ENCODE data around the gene LRRC71. TPM values are rescaled to one million over a fixed set of nuclear protein-coding genes. Genes with fewer than 3 reads are reported as not detected.

Gene LRRC71
- total RNA-seq, 1 donor, result 0.36 TPM

DNA sequence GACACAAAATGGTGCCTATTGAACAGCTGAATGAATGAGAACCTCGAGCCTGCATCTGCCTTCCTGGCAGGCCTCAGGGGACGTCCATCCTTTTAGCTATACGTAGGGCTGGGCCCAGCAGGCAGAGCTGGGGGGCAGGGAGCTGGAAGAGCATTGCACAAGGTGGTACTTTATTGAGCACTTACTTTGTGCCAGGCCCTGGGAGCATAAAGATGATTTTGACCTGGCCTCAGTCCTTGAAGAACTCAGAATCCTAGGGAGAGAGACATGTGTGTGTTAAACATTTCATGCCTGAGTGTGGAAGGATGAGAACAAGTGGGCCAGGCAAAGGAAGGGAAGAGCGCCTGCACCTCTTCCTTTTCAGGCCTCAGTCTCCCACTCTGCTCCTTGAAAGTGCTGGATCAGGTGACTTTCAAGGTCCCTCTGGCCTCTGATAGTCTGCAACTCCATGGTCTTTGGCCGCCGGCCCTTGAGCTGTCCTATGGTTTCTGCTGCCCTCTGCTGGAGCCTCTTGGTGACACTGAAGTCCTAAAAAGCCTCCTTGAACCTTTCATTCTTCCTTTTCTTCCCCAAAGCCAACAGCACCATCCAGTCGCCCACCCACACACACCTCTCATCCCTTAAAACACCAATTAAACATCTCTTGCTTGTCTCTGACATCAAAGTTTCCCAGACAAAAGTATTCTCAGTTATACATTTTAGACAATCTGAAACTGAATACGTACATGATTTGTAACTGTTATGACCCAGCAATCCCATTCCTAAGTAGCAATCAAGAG lies 30.4 kb upstream of the LRRC71 start:
- no peak overlapping the region for H3K4me3 ChIP-seq (ENCODE audit: insufficient read depth, low read length)
- peak overlapping the region; percentile 14 for H2AFZ ChIP-seq (ENCODE audit: low read length)
- TF ChIP-seq, protein P1, sequence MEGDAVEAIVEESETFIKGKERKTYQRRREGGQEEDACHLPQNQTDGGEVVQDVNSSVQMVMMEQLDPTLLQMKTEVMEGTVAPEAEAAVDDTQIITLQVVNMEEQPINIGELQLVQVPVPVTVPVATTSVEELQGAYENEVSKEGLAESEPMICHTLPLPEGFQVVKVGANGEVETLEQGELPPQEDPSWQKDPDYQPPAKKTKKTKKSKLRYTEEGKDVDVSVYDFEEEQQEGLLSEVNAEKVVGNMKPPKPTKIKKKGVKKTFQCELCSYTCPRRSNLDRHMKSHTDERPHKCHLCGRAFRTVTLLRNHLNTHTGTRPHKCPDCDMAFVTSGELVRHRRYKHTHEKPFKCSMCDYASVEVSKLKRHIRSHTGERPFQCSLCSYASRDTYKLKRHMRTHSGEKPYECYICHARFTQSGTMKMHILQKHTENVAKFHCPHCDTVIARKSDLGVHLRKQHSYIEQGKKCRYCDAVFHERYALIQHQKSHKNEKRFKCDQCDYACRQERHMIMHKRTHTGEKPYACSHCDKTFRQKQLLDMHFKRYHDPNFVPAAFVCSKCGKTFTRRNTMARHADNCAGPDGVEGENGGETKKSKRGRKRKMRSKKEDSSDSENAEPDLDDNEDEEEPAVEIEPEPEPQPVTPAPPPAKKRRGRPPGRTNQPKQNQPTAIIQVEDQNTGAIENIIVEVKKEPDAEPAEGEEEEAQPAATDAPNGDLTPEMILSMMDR (IDR thresholded peaks at IDR 0.05; ENCODE audit: extremely low read depth, low read depth, low read length), result peak; percentile 94
- H3K9me3 ChIP-seq (ENCODE audit: low read depth, low read length), result no peaks in the 10 kb centered on the region
- H3K27me3 ChIP-seq (ENCODE audit: insufficient read depth, low read length), result peaks cover 7% of the 10 kb centered on the region
- DNase-seq (ENCODE audit: insufficient read length, low spot score, missing footprints), result peak; percentile 94
- no peak overlapping the region for H3K27ac ChIP-seq (ENCODE audit: low read depth, low read length)
- peaks cover 15% of the 10 kb centered on the region for H3K79me2 ChIP-seq (ENCODE audit: insufficient read depth, low read length)
- no peaks in the 10 kb centered on the region for H4K20me1 ChIP-seq (ENCODE audit: insufficient read depth, low read length)
- H3K4me2 ChIP-seq (ENCODE audit: insufficient read depth, low read length), result no peak overlapping the region
- peaks cover 20% of the 10 kb centered on the region for H3K4me1 ChIP-seq (ENCODE audit: insufficient read depth, low read length)
- H3K36me3 ChIP-seq (ENCODE audit: insufficient read depth, low read length), result no peaks in the 10 kb centered on the region

DNA sequence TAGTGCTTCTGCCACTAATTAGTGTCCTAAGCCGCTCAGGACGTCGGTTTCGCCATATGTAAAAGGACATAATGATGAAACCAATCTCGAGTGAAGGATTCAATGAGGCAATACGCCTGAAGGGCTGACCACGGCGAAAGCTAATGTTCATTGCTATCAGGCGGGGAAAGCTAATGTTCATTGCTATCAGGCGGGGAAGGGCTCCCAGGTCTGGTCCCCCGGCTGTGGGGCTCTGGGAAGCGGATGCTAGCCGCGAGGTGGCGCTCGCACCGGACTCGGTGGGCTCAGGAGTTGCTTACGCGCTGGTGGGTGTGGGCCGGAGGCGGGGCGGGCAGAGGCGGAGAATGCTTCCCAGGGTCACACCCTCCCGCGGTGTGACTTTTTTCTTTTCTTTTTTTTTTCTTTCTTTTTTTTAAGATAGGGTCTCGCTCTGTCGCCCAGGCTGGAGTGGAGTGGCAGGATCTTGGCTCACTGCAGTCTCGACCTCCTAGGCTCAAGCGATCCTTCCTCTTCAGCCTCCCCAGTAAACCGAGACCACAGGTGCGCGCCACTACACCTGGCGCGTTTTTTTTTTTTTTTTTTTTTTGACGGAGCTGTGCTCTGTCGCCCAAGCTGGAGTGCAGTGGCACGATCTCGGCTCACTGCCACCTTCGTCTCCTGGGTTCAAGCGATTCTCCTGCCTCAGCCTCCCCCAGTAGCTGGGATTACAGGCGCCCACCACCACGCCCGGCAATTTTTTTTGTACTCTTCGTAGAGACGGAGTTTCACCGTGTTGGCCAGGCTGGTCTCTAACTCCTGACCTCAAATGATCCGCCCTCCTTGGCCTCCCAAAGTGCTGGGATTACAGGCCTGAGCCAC lies 28.0 kb upstream of the LRRC71 start:
- Histone ChIP-seq H3K79me2 (ENCODE audit: insufficient read depth, low read length) (peaks cover 17% of the 10 kb centered on the region), H3K27ac (ENCODE audit: low read depth, low read length) (no peak overlapping the region), H4K20me1 (ENCODE audit: insufficient read depth, low read length) (peaks cover 3% of the 10 kb centered on the region), H3K36me3 (ENCODE audit: insufficient read depth, low read length) (no peaks in the 10 kb centered on the region), H2AFZ (ENCODE audit: low read length) (peak overlapping the region; percentile 91), H3K4me1 (ENCODE audit: insufficient read depth, low read length) (peaks cover 44% of the 10 kb centered on the region), H3K4me2 (ENCODE audit: insufficient read depth, low read length) (peak overlapping the region; percentile 89), H3K27me3 (ENCODE audit: insufficient read depth, low read length) (no peaks in the 10 kb centered on the region), H3K9me3 (ENCODE audit: low read depth, low read length) (no peaks in the 10 kb centered on the region), H3K4me3 (ENCODE audit: insufficient read depth, low read length) (peak overlapping the region; percentile 64)
- peak; percentile 98 for DNase-seq (ENCODE audit: insufficient read length, low spot score, missing footprints)
- TF ChIP-seq, protein P1 (IDR thresholded peaks at IDR 0.05; ENCODE audit: extremely low read depth, low read depth, low read length), result peak; percentile 77

DNA sequence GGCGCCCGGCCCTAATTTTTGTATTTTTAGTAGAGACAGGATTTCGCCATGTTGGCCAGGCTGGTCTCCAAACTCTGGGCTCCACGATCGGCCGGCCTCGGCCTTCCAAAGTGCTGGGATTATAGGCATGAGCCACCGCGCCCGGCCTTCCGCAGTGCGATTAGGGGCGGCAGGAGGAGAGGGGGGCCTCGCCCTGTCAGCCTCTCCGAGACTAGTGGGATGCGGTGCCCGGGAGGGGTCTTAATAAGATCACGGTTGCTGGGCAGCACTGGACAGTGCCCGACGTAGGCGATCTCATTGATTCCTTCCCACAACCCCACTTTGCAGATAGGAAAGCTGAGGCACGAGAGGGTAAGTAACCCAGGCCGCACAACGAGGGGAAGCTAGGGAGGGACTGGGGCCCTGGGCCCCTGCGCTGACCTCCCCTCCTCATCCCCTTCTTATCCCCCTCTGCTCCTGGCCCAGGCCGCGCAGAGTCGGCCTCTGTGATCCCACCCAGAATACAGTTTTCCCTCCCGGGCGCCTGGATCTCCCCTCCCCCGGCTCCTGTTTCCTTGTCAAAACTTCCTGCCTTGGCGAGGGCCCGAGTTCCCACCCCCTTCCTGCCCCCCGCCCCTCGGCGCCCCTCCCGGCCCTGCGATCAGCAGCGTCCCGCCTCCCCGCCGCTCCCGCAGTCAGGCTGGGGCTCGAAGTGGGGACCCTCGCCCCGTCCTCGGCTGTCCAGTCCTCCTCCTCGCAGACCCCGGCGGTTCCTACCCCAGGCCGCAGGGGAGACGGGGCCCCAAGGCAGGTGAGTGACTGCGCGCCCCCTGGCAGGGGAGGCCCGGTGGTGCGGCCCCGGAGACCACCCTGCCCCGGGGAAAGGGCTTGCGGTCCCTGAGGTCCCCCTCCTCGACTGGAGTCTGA lies 27.1 kb upstream of the LRRC71 start, which contains the start of gene PEAR1:
Gene PEAR1 (plus strand): TSS at position 671 of the 906 bp plus-strand sequence. CDS start 10,209 bp downstream, outside the sequence.
- Histone ChIP-seq H2AFZ (ENCODE audit: low read length) (peak within 1 kb of the TSS; percentile 69), H3K4me1 (ENCODE audit: insufficient read depth, low read length) (peaks cover 53% of the 10 kb centered on the region)

More for the DNA sequence above, 27.1 kb upstream of the LRRC71 start, which contains the start of gene PEAR1:
- peaks cover 3% of the 10 kb centered on the region for H4K20me1 ChIP-seq (ENCODE audit: insufficient read depth, low read length)
- H3K4me2 ChIP-seq (ENCODE audit: insufficient read depth, low read length), result peak within 1 kb of the TSS; percentile 90
- H3K9me3 ChIP-seq (ENCODE audit: low read depth, low read length), result no peaks in the 10 kb centered on the region
- H3K36me3 ChIP-seq (ENCODE audit: insufficient read depth, low read length), result no peaks in the 10 kb centered on the region
- H3K27ac ChIP-seq (ENCODE audit: low read depth, low read length), result peak within 1 kb of the TSS; percentile 100
- DNase-seq (ENCODE audit: insufficient read length, low spot score, missing footprints), result no peak
- TF ChIP-seq, protein P1 (IDR thresholded peaks at IDR 0.05; ENCODE audit: extremely low read depth, low read depth, low read length), result no peak
- H3K27me3 ChIP-seq (ENCODE audit: insufficient read depth, low read length), result no peaks in the 10 kb centered on the region
- H3K4me3 ChIP-seq (ENCODE audit: insufficient read depth, low read length), result peak within 1 kb of the TSS; percentile 75
- H3K79me2 ChIP-seq (ENCODE audit: insufficient read depth, low read length), result peaks cover 26% of the 10 kb centered on the region

All from osteoblast (primary cell).